ENCODE data around the gene PACRG.

The PACRG gene

DNA sequence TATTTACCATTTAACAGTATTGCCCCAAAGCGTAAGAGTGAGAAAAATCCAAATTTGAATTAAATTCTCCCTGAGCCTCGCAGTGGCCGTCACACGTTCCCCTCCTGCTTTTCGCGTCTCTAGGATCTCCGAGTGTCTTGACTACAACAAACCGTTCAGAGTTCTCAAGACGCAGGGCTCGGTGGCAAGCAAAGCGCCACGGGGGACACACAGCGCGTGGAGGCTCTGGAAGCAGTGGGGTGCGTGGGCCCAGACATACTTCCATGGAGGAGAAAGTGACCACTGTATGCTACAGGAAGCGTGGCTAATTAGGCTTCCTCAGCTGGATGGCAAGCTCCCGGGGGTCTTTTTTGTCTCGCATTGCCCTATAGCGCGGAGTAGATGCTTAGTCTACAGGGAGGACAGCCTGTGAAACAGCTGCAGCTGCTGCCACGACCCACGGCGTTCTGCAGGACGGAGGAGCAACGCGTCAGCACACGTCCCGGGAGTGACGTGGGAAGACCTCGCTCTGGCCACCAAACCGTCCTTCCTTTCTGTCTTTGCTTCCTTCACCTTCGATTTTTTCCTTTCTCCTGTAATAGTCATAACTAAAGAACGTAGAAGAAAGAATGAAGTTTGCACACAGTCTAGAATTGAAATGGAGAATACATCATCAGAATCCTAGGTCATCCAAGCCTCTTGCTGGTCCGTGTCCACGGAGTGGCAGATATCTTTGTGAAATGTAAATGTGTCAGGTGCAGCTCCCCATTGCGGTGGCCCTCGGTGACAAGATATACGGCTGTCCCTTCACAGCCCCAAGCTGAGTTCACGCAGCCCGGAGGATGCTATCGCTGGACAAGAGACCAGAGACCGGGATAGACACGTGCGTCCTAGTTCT is 582.6 kb downstream of the PACRG start:
- DNase-seq, result no peak
- Histone ChIP-seq H3K36me3 (no peaks in the 10 kb centered on the region), H3K4me3 (no peak overlapping the region), H3K4me1 (no peaks in the 10 kb centered on the region), H3K9me3 (no peaks in the 10 kb centered on the region), H3K27me3 (no peaks in the 10 kb centered on the region), H3K27ac (no peak overlapping the region)
- intact Hi-C loops (cut with DNase I; ENCODE audit: low total_unique reads), result no loop called here
- TF ChIP-seq, protein P1, sequence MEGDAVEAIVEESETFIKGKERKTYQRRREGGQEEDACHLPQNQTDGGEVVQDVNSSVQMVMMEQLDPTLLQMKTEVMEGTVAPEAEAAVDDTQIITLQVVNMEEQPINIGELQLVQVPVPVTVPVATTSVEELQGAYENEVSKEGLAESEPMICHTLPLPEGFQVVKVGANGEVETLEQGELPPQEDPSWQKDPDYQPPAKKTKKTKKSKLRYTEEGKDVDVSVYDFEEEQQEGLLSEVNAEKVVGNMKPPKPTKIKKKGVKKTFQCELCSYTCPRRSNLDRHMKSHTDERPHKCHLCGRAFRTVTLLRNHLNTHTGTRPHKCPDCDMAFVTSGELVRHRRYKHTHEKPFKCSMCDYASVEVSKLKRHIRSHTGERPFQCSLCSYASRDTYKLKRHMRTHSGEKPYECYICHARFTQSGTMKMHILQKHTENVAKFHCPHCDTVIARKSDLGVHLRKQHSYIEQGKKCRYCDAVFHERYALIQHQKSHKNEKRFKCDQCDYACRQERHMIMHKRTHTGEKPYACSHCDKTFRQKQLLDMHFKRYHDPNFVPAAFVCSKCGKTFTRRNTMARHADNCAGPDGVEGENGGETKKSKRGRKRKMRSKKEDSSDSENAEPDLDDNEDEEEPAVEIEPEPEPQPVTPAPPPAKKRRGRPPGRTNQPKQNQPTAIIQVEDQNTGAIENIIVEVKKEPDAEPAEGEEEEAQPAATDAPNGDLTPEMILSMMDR (IDR thresholded peaks at IDR 0.05), result no peak

DNA sequence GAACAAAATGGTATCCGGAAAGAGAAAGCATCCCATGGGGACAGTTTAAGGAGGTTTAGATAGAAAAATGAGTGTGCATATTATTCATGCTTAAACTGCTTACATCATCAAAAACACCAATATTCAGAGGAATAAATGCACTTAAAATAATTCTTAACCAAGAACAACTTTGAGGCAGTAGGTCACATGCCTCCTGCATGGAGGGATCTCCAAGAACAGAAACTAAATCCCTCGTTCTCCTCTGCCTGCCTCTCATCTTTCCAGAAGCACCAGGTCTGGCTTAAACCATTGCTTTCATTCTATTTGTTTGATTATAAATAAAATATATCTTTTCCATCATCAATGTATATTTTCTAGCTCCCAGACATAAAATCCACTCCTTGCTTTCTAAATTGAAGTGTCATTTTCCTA is 583.2 kb downstream of the PACRG start:
- H3K27ac ChIP-seq, result no peak overlapping the region
- H3K4me1 ChIP-seq, result no peaks in the 10 kb centered on the region
- intact Hi-C loops (cut with DNase I; ENCODE audit: low total_unique reads), result no loop called here

DNA sequence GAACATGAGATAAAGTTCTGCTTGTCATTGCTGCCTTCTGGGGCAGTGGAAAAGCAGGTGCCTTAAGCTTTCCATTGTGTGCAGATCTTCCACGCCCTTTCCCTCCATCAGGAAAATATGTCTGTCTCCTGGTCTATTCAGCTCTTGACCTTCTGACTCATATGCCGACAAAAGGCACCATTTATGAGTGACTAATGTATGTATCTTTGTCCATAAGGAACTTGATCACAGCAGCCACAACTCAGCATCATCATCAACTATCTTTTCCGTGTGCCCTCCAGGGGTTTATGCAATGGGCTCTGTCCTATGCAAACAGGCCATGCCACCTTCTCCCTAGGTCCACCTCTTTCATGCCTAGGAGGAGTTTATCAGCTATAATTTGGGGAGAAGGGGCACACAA is 584.1 kb downstream of the PACRG start:
- Histone ChIP-seq H3K27me3 (no peaks in the 10 kb centered on the region), H3K4me3 (no peak overlapping the region), H3K27ac (no peak overlapping the region), H3K4me1 (no peaks in the 10 kb centered on the region), H3K36me3 (no peaks in the 10 kb centered on the region), H3K9me3 (no peaks in the 10 kb centered on the region)
- TF ChIP-seq, protein P1 (IDR thresholded peaks at IDR 0.05), result no peak
- intact Hi-C loops (cut with DNase I; ENCODE audit: low total_unique reads), result no loop called here
- DNase-seq, result no peak

More for the DNA sequence above, 583.2 kb downstream of the PACRG start:
- Histone ChIP-seq H3K9me3 (no peaks in the 10 kb centered on the region), H3K36me3 (no peaks in the 10 kb centered on the region), H3K4me3 (no peak overlapping the region), H3K27me3 (no peaks in the 10 kb centered on the region)
- no peak for DNase-seq
- TF ChIP-seq, protein P1 (IDR thresholded peaks at IDR 0.05), result no peak

DNA sequence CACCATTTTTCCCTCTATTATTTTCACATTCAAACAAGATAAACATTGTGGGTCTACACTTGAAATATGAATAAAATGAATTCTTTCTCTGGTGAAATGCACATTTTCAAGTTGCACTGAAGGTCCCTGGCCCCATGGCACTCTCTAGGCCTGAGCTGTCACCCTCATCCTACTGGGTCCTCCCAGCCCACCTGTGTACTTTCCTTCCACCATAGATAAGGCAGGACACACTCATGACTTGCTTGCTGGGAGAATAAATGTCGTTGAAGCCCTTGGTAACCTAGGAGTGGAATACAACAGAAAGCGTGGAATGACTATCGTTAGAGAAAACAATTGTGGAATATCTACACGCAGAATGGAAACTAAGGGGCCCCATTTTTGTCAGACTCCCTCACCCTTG is 585.8 kb downstream of the PACRG start:
- TF ChIP-seq, protein P1 (IDR thresholded peaks at IDR 0.05), result no peak
- H3K4me1 ChIP-seq, result no peaks in the 10 kb centered on the region
- H3K4me3 ChIP-seq, result no peak overlapping the region
- no peak overlapping the region for H3K27ac ChIP-seq
- no peak for DNase-seq
- intact Hi-C loops (cut with DNase I; ENCODE audit: low total_unique reads), result no loop called here
- H3K27me3 ChIP-seq, result no peaks in the 10 kb centered on the region
- no peaks in the 10 kb centered on the region for H3K9me3 ChIP-seq
- H3K36me3 ChIP-seq, result no peaks in the 10 kb centered on the region

DNA sequence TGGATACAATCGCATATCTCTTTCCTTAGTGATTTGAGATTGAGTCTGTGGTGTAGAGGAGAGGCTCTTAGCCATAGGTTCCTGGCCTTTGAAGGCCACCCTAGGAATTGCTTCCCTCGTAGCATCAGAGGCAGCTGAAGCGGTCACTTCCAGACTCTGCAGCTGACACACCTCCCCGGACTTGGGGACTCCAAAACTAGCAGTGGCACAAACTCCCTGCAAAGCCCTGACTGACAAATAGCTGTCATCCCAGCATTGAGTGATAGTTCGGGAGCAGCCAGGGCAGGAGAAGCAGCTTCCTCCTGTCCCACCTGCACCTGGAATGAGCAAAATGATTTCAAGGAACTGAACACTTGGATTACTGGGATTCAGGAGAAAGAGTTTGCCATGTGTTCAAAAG is 586.2 kb downstream of the PACRG start:
- H3K9me3 ChIP-seq, result no peaks in the 10 kb centered on the region
- no peaks in the 10 kb centered on the region for H3K4me1 ChIP-seq
- H3K27ac ChIP-seq, result no peak overlapping the region
- TF ChIP-seq, protein P1 (IDR thresholded peaks at IDR 0.05), result no peak
- no peaks in the 10 kb centered on the region for H3K27me3 ChIP-seq
- no peaks in the 10 kb centered on the region for H3K36me3 ChIP-seq
- intact Hi-C loops (cut with DNase I; ENCODE audit: low total_unique reads), result no loop called here
- DNase-seq, result no peak
- no peak overlapping the region for H3K4me3 ChIP-seq
